A673 (cell line): ENCODE results near the gene HMGB2. TPM values are rescaled to one million over a fixed set of nuclear protein-coding genes. Genes with fewer than 3 reads are reported as not detected.

Experiments
- BruUV-seq: library from RNA; stranded (reverse); fragments of 400-500 nt; replicated peaks from 2 replicates; lab custom pipeline; 2021; lab: Mats Ljungman, UMichigan
- CTCF ChIA-PET: fragments of 300-600 bp; sonication (Branson Sonifier 250); formaldehyde crosslinking; loops from one replicate; lab custom pipeline; 2022; ENCODE audit warnings: antibody characterized with exemption; lab: Charles Lee
- POLR2A ChIA-PET: fragments of 300-600 bp; sonication (Branson Sonifier 250); formaldehyde crosslinking; loops from one replicate; lab custom pipeline; 2022; ENCODE audit warnings: antibody characterized with exemption; ENCODE audit not compliant: low non-redundant PET; lab: Charles Lee
- DNase-seq: peaks from one replicate; pipeline ENCODE4 v3.0.0-alpha.2; 2015; ENCODE audit warnings: low spot score
- H3K27ac ChIP-seq: fragments of 200-600 bp; sonication (generic); 2 replicates; pipeline ENCODE4 v1.5.1; 2016; ENCODE audit warnings: mixed run types, low read depth, mild to moderate bottlenecking, mixed read lengths, antibody characterized with exemption, low read length; ENCODE audit not compliant: poor library complexity, severe bottlenecking
- H3K27me3 ChIP-seq: fragments of 200-600 bp; sonication (generic); replicated peaks from 2 replicates; pipeline ENCODE4 v1.6.1; 2017; ENCODE audit warnings: mixed run types, low read depth, mild to moderate bottlenecking, mixed read lengths, antibody characterized with exemption, low read length; ENCODE audit not compliant: insufficient read depth, poor library complexity
- H3K36me3 ChIP-seq: fragments of 200-600 bp; sonication (generic); 2 replicates; pipeline ENCODE4 v1.6.1; 2016; ENCODE audit warnings: mixed run types, mild to moderate bottlenecking, mixed read lengths, antibody characterized with exemption, low read length; ENCODE audit not compliant: insufficient read depth, poor library complexity, severe bottlenecking
- H3K4me1 ChIP-seq: fragments of 200-600 bp; sonication (generic); 2 replicates; pipeline ENCODE4 v1.6.1; 2017; ENCODE audit warnings: mixed run types, mild to moderate bottlenecking, mixed read lengths, antibody characterized with exemption, low read length; ENCODE audit not compliant: insufficient read depth, poor library complexity, severe bottlenecking
- H3K4me3 ChIP-seq: fragments of 200-600 bp; sonication (generic); 2 replicates; pipeline ENCODE4 v1.5.1; 2016; ENCODE audit warnings: low read depth, mixed run types, mild to moderate bottlenecking, mixed read lengths, low read length; ENCODE audit not compliant: poor library complexity, severe bottlenecking
- H3K9me3 ChIP-seq: fragments of 200-600 bp; sonication (generic); 2 replicates; pipeline ENCODE4 v1.6.1; 2016; ENCODE audit warnings: mixed run types, low read depth, mild to moderate bottlenecking, mixed read lengths, antibody characterized with exemption, low read length; ENCODE audit not compliant: poor library complexity, severe bottlenecking
- CTCF ChIP-seq: fragments of 300-800, 200-600 bp; sonication (generic); conservative IDR thresholded peaks from 2 replicates; pipeline ENCODE4 v1.5.1; 2017; ENCODE audit warnings: low read depth, mild to moderate bottlenecking, antibody characterized with exemption, low read length, moderate library complexity, mixed read lengths
- EZH2 ChIP-seq: fragments of 200-600 bp; sonication (generic); IDR thresholded peaks from 2 replicates; pipeline ENCODE4 v1.6.1; 2017; ENCODE audit warnings: borderline replicate concordance, low read depth, mild to moderate bottlenecking, mixed read lengths, antibody characterized with exemption, low read length; ENCODE audit not compliant: poor library complexity, severe bottlenecking
- intact Hi-C: fragments of 100-400 bp; cut with micrococcal nuclease; formaldehyde crosslinking; loops from one replicate; pipeline ENCODE4 v1.10.0; 2022; ENCODE audit not compliant: unreplicated experiment
- total RNA-seq: library from RNA; stranded (reverse); gene quantifications from 2 replicates; pipeline ENCODE4 v1.2.3, GENCODE V29; 2021

HMGB2 gene
- total RNA-seq, 1 experiment from 2014 or later = 392 TPM

- Histone ChIP-seq H3K4me1 (peaks cover 12% of the 10 kb centered on the region), H3K27ac (peak overlapping the region; percentile 47), H3K4me3 (peak overlapping the region; percentile 3), H3K36me3 (no peaks in the 10 kb centered on the region), H3K27me3 (no peaks in the 10 kb centered on the region), H3K9me3 (no peaks in the 10 kb centered on the region)
- DNase-seq = peak; percentile 31
- no TSS peak for BruUV-seq
- TF ChIP-seq CTCF (no peak), EZH2 (no peak)
- POLR2A ChIA-PET = no interaction called here
- CTCF ChIA-PET = no interaction called here
- intact Hi-C loops = no loop called here
Measured at GRCh38 chr4:173367946-173368345, 33.8 kb upstream of the HMGB2 start.

GRCh38 chr4:173367285-173367684, 33.1 kb upstream of the HMGB2 start:
- ChIA-PET CTCF (no interaction called here), POLR2A (no interaction called here)
- H3K9me3 ChIP-seq = no peaks in the 10 kb centered on the region
- intact Hi-C loops = no loop called here
- H3K4me3 ChIP-seq = peak overlapping the region; percentile 3
- DNase-seq = peak; percentile 13
- peak overlapping the region; percentile 47 for H3K27ac ChIP-seq
- no peak for TF ChIP-seq CTCF
- TF ChIP-seq EZH2 = no peak
- no peaks in the 10 kb centered on the region for H3K27me3 ChIP-seq
- H3K4me1 ChIP-seq = peaks cover 12% of the 10 kb centered on the region
- BruUV-seq = no TSS peak
- H3K36me3 ChIP-seq = no peaks in the 10 kb centered on the region

GRCh38 chr4:173365359-173365996, 31.3 kb upstream of the HMGB2 start:
- no peaks in the 10 kb centered on the region for H3K27me3 ChIP-seq
- peaks cover 18% of the 10 kb centered on the region for H3K4me1 ChIP-seq
- no peaks in the 10 kb centered on the region for H3K9me3 ChIP-seq
- BruUV-seq = no TSS peak
- no peak overlapping the region for H3K27ac ChIP-seq
- H3K36me3 ChIP-seq = no peaks in the 10 kb centered on the region
- intact Hi-C loops = no loop called here
- no peak overlapping the region for H3K4me3 ChIP-seq
- ChIA-PET POLR2A (no interaction called here), CTCF (no interaction called here)
- no peak for DNase-seq
- TF ChIP-seq CTCF (no peak), EZH2 (no peak)
